ENCODE measurements around the gene RBM47. TPM values are rescaled to one million over a fixed set of nuclear protein-coding genes. Genes with fewer than 3 reads are reported as not detected.
"Not testable (repeated sequence)": the region's sequence is repeated elsewhere in the genome, so short reads cannot be mapped to it uniquely, and the experiment has no call there.

RBM47 gene
- total and polyA plus RNA-seq, 10 of the 15 experiments (the other 5 are each of a cell fraction or from before 2014, with no cell fraction given) = 7.9 to 45.0 (median 28.7) TPM

DNA sequence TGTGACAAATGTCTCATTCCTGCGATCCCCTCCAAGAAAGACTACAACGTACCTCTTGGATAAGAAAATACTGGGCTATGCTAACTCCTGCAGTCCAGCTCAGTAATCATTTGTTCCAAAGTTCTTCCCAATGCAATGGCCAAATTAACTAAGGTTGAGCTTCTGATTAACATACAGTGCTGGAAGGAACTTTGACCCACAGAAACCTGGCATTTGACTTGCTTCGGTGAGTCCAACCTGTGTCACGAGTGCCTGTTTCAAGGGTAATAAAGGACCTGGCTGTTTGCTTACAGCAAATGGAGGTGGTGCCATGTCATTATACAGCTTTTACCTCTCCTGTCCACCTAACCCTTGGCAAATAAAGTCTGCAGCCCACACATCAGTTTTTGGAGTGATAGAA is 83.2 kb downstream of the RBM47 start:
- FAIRE-seq = no peak
- no peak overlapping the region for H3K4me2 ChIP-seq (ENCODE audit: control insufficient read depth, insufficient read depth)
- ChIA-PET RAD21 (ENCODE audit: unreplicated experiment) (interaction anchor here (0.7 to 1.9 kb wide), 3 partner anchors 77 to 1443 kb away, joined by 3 to 4 read pairs (median 4); no protein-coding TSS in a partner anchor), POLR2A (interaction anchor here (0.6 to 1.3 kb wide), 4 partner anchors 10 to 70 kb away, joined by 3 to 5 read pairs (median 3); no protein-coding TSS in a partner anchor), CTCF (interaction anchor here (0.8 to 1.7 kb wide), 3 partner anchors 11 to 175 kb away, joined by 3 to 6 read pairs (median 3); no protein-coding TSS in a partner anchor), SMC1A (ENCODE audit: uncharacterized antibody, unreplicated experiment) (interaction anchor here (0.7 to 1.5 kb wide), 13 partner anchors 8 to 177 kb away, joined by 3 to 4 read pairs (median 3); no protein-coding TSS in a partner anchor)
- no peaks in the 10 kb centered on the region for H3K9me3 ChIP-seq (replicated peaks; ENCODE audit: control insufficient read depth, insufficient read depth, low read length)
- H3K79me2 ChIP-seq (ENCODE audit: control insufficient read depth, insufficient read depth, low read length) = peaks cover 37% of the 10 kb centered on the region
- no peak for ATAC-seq
- H3K9ac ChIP-seq (ENCODE audit: control insufficient read depth, insufficient read depth, low read length) = no peak overlapping the region
- H3K36me3 ChIP-seq (ENCODE audit: control insufficient read depth in 2 of 2, insufficient read depth in 2 of 2, low read length in 1 of 2) = peaks cover 14 to 29% of the 10 kb centered on the region in 2 experiments
- WGBS (ENCODE audit: insufficient coverage, insufficient replicate concordance, low lambda C conversion rate, missing lambda C conversion rate) = 99% methylated on average over 4 of the region's 4 CpGs
- intact Hi-C loops (cut with micrococcal nuclease; ENCODE audit: unreplicated experiment) (no loop called here), in situ Hi-C loops (cut with MboI) (no loop called here)
- H3K4me1 ChIP-seq (ENCODE audit: control insufficient read depth, insufficient read depth, low read length) = peaks cover 8% of the 10 kb centered on the region; the same call in 1 of the 2 replicates
- H3K27ac ChIP-seq (ENCODE audit: control insufficient read depth, insufficient read depth) = no peak overlapping the region
- TF ChIP-seq HDGF (IDR thresholded peaks at IDR 0.05) (no peak), ZNF274 (IDR thresholded peaks at IDR 0.05; ENCODE audit: insufficient read depth, insufficient read length) (no peak), HCFC1 (IDR thresholded peaks at IDR 0.05; ENCODE audit: low read length) (no peak)
- TF ChIP-seq, protein P1, sequence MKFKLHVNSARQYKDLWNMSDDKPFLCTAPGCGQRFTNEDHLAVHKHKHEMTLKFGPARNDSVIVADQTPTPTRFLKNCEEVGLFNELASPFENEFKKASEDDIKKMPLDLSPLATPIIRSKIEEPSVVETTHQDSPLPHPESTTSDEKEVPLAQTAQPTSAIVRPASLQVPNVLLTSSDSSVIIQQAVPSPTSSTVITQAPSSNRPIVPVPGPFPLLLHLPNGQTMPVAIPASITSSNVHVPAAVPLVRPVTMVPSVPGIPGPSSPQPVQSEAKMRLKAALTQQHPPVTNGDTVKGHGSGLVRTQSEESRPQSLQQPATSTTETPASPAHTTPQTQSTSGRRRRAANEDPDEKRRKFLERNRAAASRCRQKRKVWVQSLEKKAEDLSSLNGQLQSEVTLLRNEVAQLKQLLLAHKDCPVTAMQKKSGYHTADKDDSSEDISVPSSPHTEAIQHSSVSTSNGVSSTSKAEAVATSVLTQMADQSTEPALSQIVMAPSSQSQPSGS (IDR thresholded peaks at IDR 0.05; ENCODE audit: low read length) = no peak
- DNase-seq (ENCODE audit: low read depth, low spot score) = no peak
- no peaks in the 10 kb centered on the region for H4K20me1 ChIP-seq (ENCODE audit: control insufficient read depth, insufficient read depth)
- H2AFZ ChIP-seq (ENCODE audit: control insufficient read depth, low read depth, low read length) = no peak overlapping the region
- H3K27me3 ChIP-seq (replicated peaks in 1 of 2; ENCODE audit: control insufficient read depth in 2 of 2, insufficient read depth in 2 of 2, low read length in 1 of 2) = no peaks in the 10 kb centered on the region
- no peak overlapping the region for H3K4me3 ChIP-seq
- no TSS peak for BruUV-seq (replicated peaks)

DNA sequence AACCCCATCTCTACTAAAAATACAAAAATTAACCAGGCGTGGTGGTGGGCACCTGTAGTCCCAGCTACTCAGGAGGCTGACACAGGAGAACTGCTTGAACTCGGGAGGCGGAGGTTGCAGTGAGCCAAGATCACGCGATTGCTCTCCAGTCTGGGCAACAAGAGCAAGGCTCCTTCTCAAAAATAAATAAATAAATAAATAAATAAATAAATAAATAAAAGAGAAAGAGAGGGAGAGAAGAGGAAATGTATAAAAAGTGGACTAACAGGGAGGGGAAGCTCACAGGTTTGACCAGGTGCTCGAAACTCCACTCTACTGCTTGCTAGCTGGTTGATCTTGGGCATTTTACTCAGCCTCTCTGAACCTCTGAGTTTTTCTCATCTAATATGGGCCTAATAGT is 84.2 kb downstream of the RBM47 start:
- ATAC-seq; FAIRE-seq; H3K9me3 ChIP-seq (replicated peaks; ENCODE audit: control insufficient read depth, insufficient read depth, low read length); H3K27ac ChIP-seq (ENCODE audit: control insufficient read depth, insufficient read depth); H3K4me2 ChIP-seq (ENCODE audit: control insufficient read depth, insufficient read depth); H3K27me3 ChIP-seq (replicated peaks in 1 of 2; ENCODE audit: control insufficient read depth in 2 of 2, insufficient read depth in 2 of 2, low read length in 1 of 2); H3K4me1 ChIP-seq (ENCODE audit: control insufficient read depth, insufficient read depth, low read length); H2AFZ ChIP-seq (ENCODE audit: control insufficient read depth, low read depth, low read length); H3K4me3 ChIP-seq; H3K9ac ChIP-seq (ENCODE audit: control insufficient read depth, insufficient read depth, low read length); in situ Hi-C loops (cut with MboI); DNase-seq (ENCODE audit: low read depth, low spot score); intact Hi-C loops (cut with micrococcal nuclease; ENCODE audit: unreplicated experiment); BruUV-seq (replicated peaks); H4K20me1 ChIP-seq (ENCODE audit: control insufficient read depth, insufficient read depth): not testable (repeated sequence)
- SMC1A ChIA-PET (ENCODE audit: uncharacterized antibody, unreplicated experiment) = interaction anchor here (0.6 to 1.4 kb wide), 5 partner anchors 11 to 612 kb away, joined by 3 read pairs; no protein-coding TSS in a partner anchor
- RAD21 ChIA-PET (ENCODE audit: unreplicated experiment) = interaction anchor here (0.6 to 1.9 kb wide), 4 partner anchors 9 to 220 kb away, joined by 3 to 4 read pairs (median 4); no protein-coding TSS in a partner anchor
- POLR2A ChIA-PET = interaction anchor here (1.3 kb wide), 1 partner anchor 12 kb away, joined by 3 read pairs; no protein-coding TSS in a partner anchor
- 96% methylated on average over 6 of the region's 6 CpGs for WGBS (ENCODE audit: insufficient coverage, insufficient replicate concordance, low lambda C conversion rate, missing lambda C conversion rate)
- Histone ChIP-seq H3K36me3 (ENCODE audit: control insufficient read depth in 2 of 2, insufficient read depth in 2 of 2, low read length in 1 of 2) (peaks cover 14 to 29% of the 10 kb centered on the region in 2 experiments), H3K79me2 (ENCODE audit: control insufficient read depth, insufficient read depth, low read length) (peaks cover 32% of the 10 kb centered on the region)
- CTCF ChIA-PET = interaction anchor here (0.8 to 1.1 kb wide), 2 partner anchors 12 to 220 kb away, joined by 3 to 4 read pairs; no protein-coding TSS in a partner anchor

Measured in GM12878 (cell line).